GM19035 (cell line): ENCODE results near the gene TYROBP.
A peak's percentile ranks its signal among the peaks of the same experiment; 100 is the strongest.
"Not testable (repeated sequence)": the region's sequence is repeated elsewhere in the genome, so short reads cannot be mapped to it uniquely, and the experiment has no call there.

Experiments
- ATAC-seq: cut with Tn5 transposase; IDR thresholded peaks from one replicate; pipeline ENCODE4 v1.9.1; 2021; ENCODE audit not compliant: unreplicated experiment

The TYROBP gene

DNA sequence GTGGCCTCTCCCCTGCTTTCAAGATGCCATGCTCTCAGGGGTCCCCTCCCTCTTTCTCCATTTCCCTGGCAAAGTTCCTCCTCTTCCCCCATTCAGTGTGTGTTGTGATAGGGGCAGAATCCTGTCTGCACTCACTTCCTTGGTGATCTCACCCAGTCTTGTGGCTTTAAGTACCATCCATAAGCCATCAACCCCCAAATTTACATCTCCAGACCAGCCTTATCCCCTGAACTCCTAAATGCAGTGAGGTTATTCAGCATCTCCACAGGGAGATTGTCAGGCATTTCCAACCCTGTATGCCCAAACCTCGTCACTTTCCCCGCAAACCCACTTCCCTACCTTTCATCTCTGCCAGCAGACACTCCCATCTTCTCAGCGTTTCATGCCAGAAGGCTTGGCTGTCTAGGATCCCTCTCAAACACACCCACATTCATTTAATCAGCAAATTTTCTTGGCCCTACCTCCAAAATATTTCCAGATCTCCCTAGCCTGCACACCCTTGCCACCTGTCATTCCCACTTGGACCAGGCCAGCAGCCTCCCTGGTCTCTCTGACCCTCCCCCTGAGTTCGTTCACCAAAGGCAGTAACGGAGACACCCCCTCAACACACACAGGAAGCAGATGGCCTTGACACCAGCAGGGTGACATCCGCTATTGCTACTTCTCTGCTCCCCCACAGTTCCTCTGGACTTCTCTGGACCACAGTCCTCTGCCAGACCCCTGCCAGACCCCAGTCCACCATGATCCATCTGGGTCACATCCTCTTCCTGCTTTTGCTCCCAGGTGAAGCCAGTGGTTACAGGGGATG, 6.0 kb downstream of the TYROBP start, which contains the start of gene HCST:
Gene HCST (plus strand): TSS at position 676 of the 808 bp plus-strand sequence. CDS start 65 bp downstream, at position 741.
- no peak for ATAC-seq

DNA sequence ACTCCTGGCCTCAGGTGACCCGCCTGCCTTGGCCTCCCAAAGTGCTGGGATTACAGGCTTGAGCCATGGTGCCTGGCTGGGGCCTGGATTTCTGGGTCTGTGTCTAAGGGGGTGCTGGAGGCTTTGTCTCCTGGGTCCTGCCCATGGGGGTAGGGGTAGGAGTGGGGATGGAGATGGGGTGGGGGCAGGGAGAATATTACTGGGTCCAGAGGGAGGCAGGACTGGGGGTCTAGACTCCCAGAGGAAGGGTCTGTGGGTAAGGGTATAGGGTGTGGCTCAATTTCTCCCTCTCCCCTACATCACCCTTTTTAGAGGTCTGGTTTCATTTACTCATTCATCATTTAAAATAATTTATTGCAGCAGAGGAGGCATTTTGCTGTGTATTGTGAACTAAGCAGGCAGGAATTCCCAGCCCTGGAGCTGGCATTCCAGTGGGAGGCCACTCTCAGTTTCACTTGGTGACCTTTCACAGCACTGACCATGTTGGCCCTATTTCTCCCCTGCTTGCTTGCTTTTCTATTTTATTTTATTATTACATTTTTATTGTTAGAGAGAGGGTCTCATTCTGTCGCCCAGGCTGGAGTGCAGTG, 6.9 kb downstream of the TYROBP start:
- no peak for ATAC-seq

DNA sequence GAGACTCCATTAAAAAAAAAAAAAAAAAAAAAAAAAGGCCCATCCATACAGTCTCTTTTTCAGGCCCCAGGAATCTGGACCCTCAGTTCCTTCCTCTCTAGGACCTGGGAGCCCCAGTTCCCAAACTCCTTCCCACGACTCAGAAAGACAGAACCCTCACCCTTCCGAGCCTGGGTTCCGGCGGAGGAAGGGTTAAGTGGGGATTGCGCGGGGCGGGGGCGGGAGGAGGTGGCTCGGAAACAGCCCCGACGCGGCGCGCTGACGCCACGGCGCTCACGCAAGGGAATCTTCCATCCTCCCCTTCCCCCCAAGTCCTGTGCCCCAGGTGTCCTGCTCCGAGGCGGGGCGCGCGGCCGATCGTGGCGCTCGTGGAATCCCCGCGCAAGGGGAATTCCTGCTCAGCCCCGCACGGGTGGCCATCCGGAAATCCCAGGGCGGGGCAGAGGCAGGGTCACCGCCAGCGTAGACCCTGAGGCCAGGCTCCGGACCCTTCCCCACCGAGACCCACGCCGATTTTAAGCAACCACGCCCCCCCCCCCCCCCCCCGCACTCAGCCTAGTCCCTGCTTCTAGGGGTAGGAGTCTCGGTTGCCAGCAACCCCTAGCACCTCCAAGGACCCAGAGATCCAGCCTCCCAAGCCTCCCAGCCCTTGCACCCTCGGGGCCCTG, 8.4 kb downstream of the TYROBP start:
- ATAC-seq = peak; percentile 43

DNA sequence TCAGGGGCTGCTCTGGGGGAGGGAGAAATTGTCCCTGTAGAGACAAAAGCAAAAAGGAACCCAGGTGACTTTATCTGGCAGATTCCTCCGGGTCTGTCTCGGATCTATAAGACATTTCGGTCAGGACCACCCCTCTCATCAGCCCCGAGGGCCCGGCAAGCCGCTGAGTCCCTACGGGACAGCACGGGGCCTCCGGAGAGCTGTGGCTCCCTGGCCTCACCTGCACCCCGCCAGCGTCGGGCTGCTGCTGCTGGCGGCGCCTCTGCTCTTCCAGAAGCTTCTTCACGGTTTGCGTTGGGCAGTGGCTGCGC, 9.6 kb downstream of the TYROBP start:
- ATAC-seq = no peak

DNA sequence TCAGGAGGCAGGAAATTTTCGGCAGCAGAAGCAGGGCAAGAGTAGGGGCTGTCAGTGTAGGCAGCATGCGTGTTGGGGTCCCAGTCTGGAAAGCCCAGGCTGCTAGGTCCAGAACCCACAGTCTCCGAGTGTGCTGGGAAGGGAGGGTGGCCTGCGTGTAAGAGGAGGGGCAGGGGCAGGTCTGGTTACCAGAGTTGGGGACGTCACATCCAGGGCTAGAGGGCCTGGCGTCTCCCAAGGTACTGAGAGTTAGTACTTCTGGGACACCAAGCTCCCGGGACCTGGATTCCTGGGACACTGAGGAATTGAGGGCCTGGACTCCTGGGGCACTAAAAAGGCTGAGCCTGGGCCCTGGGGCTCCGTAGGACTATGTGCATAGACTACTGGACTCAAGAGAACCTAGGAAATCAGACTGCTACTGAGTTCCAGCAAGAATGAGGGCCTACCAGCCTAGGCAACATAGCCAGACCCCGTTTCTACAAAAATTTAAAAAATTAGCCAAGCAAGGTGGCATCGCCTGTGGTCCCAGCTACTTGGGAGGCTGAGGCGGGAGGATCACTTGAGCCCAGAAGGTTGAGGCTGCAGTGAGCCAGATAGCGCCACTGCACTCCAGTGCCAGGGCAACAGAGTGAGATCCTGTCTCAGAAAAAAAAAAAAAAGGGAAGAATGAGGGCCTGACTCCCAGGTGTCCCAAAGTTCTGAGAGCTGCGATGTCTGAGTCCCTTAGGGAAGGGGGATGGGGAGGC, 10.2 kb downstream of the TYROBP start:
- no peak for ATAC-seq

DNA sequence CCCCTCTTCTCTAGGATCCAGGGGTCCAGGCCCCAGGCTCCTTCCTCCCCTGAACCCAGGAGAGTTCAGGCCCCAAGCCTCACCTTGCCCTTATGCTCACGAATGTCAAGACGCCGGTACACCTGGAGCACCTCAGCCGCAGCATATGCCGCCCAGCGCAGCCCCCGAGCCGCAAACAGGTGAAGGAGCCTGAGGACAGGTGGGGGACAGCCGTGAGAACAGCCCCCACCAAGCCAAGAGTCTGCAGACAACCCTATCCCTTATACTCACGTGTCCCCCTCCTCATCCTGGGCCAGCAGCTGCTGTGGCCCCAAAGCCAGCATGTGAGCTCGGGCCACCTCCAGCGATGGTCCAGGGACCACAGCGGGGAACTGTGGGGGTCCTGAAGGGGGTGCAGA, 11.5 kb downstream of the TYROBP start:
- ATAC-seq = no peak

DNA sequence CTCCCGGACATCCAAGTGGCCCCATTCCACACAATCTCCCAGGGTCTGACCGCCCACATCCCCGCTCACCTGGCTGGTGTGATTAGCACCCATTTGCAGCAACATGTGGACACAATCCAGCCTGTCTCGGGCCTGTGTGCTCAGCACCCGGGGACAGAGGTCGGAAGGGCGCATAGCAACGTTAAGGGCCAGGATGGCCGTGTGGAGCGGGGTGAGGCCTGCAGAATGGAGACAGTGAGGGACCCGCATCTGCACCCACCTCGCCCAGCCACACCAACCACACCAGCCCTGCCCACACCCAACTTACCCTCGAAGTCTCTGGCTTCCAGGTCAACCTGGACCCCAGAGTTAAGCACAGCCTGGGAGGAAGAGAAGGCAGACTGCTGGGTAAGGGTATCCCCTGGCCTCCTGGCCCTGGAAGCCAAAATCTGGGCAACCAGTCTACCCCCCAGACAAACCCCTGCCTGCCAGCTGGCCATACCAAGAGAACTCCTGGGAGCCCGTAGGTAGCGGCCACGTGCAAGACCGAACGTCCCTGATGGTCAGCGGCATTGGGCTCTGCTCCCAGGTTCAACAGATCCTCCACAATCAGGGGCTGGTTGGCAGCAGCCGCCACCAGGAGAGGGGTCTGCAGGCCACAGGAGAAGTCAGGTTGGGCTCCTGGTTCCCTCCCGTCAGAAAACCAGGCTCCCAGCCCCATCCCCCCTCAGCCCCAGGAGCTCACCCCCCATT, 12.0 kb downstream of the TYROBP start:
- ATAC-seq = no peak

DNA sequence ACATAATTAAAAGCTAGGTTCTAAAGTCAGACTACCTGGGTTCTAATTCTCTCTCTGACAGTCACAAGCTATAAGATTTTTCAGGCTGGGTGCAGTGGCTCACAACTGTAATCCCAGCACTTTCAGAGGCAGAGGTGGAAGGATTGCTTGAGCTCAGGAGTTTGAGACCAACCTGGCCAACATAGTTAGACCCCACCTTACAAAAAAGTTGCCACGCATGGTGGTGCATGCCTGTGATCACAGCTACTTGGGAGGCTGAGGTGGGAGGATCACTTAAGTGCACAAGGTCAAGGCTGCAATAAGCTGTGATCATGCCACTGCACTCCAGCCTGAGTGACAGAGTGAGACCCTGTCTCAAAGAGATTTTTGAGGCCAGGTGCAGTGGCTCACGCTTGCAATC, 13.8 kb downstream of the TYROBP start:
- ATAC-seq = no peak

DNA sequence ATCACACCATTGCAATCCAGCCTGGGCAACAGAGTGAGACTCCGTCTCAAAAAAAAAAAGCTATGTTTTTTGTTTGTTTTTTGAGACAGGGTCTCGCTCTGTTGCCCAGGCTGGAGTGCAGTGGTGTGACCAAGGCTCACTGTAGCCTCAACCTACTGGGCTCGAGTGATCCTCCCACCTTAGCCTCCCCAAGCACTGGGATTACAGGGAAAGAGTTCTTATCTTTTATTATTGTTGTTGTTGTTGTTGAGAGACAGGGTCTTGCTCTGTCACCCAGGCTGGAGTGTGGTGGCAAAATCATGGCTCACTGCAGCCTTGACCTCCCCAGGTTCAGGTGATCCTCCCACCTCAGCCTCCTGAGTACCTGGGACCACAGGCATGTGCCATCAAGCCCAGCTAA, 16.3 kb downstream of the TYROBP start:
- not testable (repeated sequence) for ATAC-seq

DNA sequence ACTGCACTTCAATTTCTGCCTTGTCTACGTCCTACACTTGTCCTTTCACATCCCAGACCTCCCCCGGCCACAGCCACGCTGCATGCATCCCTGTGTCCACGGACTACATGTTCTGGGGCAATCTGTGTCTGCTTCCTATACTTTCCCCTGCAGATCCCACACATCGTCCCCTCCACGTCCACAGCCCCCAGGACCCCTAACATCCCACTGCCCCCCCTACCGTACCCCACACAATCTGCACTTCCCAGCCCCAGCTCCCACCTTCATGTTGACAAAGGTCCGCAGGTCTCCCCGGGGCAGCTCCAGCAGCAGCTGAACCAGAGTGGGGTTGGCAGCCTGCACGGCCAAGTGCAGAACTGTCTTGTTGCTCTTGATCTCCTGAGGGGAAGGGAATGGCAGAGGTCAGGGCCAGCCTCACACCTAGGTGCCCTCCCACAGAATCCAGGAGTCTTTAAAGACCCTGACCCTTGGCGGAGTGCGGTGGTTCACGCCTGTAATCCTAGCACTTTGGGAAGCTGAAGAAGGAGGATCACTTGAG, 17.9 kb downstream of the TYROBP start:
- no peak for ATAC-seq

DNA sequence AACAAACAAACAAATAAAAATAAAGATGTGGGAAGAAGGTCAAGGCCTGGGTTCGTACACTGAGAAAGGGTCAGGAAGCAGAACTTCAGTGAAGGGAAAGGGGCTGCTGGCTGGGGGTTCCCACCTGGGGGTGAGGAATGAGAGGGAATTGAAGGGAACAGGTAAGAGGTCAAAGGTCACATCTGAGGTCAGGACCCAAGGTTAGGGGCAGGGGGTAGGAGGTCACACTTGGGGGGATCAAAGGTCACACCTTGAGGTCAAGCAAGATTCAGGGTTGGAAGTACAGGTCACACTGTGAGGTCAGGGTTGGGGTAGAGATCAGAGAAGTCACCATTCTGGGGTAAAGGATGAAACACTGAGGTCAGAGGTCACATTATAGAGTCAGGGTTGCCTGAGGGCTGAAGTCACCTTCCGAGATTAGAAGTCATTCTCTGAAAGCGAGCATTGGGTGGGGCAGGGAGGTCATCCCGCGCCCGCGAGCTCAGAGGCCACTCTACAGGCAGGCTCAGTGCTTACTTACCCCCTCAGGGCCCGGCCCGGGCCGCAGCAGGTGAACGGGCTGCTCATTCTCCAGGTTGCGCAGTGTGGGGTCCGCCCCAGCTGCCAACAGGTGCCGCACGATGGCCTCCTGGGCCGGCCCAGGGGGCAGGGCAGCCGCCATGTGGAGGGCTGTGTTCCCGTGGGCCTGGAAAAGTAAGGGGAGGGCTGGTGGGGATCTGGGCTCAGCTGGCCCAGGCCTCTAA, 18.6 kb downstream of the TYROBP start:
- ATAC-seq = no peak

DNA sequence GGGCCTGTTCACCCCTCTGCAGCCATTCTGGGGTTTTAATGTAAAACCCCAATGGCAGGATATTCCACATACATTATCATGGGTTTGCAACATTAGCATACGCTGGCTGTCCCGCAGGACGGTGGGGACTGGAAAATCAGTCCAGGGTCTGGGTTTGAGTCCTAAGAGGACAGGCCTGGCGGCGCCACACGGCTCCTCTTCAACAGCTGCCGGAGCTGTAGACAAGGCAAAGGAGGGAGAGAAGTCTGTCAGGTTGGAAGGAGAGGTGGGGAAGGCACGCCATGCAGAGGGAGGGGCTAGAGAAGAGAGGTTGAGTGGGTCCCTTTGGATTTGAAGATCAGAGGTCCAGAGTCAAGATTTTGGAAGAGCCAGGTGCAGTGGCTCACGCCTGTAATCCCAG, 19.7 kb downstream of the TYROBP start:
- ATAC-seq = no peak

DNA sequence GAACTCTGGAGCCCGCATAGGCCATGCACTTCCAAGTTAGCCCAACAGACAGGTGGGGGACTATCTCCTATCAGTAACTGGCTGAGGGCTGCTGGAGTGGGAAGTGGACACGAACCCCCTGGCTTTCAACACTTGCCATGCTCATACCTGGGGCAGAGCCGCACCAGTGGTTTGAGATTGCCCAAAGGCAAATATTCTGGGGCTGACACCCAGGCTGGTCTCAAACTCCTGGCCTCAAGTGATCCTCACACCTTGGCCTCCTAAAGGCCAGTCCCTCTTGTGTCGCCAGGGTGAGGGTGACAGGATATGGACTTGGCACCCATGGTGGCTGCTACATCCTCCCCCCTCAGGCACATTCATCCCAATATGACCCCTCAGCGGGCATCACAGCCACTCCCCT, 20.9 kb downstream of the TYROBP start:
- no peak for ATAC-seq

DNA sequence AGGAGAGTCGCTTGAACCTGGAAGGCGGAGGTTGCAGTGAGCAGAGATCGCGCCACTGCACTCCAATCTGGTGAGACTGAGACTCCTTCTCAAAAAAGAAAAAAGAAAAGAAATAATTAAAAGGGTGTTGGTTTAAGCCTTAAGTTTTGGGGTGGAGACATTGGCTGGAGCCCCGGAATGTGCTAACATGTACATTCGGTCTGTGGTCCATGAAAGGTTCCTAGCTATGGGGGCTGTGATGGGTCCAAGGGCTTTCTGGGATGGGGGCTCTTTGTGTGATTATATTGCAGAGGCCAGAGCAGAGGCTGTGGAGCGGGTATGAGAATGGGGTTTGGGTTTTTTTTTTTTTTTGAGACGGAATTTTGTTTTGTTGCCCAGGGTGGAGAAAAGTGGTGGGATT, 22.2 kb downstream of the TYROBP start:
- ATAC-seq = no peak

DNA sequence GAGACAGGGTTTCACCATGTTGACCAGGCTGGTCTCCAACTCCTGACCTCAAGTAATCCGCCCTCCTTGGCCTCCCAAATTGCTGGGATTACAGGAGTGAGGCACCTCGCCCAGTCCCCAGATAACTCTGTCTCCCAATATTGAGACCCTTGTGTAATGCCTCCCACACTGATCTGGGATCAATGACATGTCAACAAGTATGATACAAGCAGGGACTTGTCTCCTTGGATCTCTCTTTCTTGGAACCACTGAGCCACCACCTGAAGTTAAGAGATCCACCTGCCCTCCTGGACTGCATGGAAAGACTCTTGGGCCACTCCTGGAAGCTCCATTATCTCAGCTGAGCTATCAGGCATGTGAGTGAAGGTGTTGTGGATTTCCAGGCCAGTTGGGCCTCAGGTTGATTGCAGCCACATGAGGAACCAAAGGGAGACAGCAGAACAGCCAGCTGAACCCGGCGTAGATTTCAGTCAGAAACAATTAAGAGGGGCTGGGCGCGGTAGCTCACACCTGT, 22.8 kb downstream of the TYROBP start:
- no peak for ATAC-seq

DNA sequence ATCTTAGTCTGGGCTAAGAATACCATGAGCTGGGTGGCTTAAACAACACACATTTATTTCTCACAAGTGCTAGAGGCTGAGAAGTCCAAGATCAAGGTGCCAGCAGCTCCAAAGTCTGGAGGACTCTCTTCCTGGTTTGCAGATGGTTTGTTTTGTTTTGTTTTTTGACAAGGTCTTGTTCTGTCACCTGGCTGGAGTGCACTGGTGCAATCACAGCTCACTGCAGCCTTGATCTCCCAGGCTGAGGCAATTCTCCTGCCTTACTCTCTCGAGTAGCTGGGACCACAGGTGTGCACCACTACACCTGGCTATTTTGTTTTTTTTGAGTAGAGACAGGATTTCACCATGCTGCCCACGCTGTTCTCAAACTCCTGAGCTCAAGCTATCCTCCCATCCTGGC, 24.2 kb downstream of the TYROBP start:
- no peak for ATAC-seq

DNA sequence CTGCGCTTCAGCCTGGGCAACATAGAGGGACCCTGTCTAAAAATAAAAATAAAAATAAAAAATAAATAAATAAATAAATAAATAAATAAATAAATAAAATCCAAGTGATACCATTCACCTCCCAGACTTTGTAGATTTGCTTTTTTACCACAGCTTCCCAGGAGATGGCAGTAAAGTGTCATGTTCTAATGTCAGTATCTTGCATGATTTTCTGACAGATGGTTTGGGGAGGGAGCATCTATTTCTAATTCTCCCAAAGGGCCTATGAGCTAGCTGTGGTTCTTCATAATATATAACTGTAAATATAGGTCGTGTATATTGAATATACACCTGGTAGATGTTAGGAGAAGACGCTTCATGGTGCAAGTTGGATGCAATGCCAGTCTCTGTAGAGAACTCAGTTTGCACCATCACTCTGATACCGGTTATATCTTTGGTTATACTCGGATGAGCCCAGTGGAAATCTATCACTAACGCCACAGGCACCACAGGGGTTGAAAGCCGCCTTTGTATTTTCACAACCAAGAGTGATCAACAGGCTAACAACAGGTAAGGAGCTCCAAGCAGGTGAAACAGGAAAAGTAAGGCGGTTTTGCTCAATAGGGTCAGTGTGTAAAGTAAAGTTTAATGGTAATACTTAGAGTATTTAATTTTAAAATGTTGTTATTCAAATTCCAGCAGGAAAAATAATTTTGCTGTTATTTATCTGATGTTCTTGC, 25.8 kb downstream of the TYROBP start:
- ATAC-seq = no peak

DNA sequence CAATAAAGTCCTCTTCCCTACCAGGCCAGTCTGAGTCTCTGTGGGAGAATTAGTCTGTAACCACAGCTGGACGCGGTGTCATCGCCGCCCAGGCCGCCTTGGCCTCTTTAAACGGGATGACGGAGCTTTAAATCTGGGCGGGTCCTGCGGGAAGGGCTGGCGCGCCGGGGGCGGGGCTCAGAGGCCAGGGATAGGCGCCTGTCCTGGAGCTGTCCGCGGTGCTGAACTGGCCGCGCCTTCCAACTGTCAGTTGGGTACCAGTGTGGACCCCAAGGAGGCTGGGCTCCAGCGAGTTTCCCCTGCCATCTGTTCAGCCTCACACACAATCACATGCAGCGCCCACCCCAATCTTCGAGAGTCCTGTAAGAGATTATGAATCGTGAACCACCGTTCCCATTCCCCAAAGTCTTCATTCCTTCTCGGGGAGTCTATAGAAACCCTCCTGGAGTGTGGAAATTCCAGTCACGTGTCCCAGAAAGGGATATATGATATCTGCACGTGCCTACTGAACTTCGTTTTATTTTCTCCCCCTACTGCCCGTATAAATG, 28.3 kb downstream of the TYROBP start:
- no peak for ATAC-seq

DNA sequence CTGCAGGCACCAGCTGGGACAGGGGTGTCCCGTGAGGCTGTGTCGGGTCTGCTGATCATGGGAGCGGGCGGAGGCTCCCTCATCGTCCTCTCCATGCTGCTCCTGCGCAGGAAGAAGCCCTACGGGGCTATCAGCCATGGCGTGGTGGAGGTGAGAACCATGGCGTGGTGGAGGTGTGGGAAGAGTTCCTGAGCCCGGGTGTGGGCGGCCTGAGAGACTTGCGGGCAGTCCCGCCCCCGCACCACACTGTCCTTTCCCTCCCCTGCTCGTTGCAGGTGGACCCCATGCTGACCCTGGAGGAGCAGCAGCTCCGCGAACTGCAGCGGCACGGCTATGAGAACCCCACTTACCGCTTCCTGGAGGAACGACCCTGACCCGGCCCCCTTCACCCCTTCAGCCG, 29.0 kb downstream of the TYROBP start:
- no peak for ATAC-seq
